Prostate gland (tissue), 2 donors: ENCODE measurements around the gene RNF157.

Source experiments
- POLR2A ChIP-seq: fragments of 450-650 bp; IDR thresholded peaks from one replicate; pipeline ENCODE4 v1.6.1; 2016; ENCODE audit warnings: antibody characterized with exemption, mild to moderate bottlenecking
- POLR2AphosphoS5 ChIP-seq: sonication (generic); formaldehyde crosslinking; IDR thresholded peaks from one replicate; pipeline ENCODE4 v1.6.1; 2017; ENCODE audit warnings: antibody characterized with exemption
- TF ChIP-seq, protein P1 (sequence below), 4 experiments: fragments of 200-600 bp in 2 of 4; fragments of 450-650 bp in 2 of 4; sonication (generic) in 2 of 4; IDR thresholded peaks; 1 replicate in 3 of 4; 2 replicates in 1 of 4; pipeline ENCODE4 v1.5.1; 2016 to 2019; ENCODE audit warnings: antibody characterized with exemption in 4 of 4, mild to moderate bottlenecking in 2 of 4, moderate library complexity in 2 of 4

DNA sequence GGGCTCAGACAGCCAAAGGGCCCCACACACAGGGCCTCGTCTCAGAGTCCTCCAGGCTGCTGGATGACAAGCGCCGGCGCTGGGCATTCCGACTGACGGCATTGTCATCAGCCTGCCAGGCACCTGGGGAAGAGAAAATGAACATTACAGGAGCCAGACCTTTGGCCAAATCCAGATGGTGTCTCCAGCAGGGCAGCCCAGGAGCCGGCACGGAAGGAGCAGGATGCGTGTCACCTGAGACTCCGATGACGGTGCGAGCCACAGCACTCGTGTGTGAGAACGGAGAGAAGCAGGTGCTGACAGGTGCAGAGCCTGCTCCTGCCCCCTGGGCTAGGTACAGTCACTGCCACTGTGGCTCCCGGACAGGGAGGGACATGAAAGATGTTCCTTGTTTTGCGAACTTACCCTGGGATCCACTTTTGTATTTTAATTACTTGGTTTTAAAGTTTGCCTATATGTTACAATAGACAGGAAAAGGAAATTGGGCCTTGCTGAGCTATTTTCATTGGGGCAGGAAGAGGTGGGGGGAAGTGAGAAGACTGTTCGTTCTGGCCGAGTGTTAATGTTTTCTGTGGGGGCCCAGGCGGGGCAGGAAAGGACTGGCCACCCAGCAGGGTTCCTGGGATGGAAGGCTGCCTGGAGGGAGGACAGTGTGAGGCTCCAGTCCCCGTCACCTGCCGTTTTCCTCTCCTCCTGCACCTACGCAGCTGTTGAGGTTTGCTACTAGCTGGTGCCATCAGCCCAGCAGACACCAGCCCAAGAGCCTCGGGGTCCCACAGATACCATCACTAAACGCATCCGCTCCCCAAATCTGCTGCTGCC is 94.9 kb downstream of the RNF157 start:
- TF ChIP-seq, protein P1, sequence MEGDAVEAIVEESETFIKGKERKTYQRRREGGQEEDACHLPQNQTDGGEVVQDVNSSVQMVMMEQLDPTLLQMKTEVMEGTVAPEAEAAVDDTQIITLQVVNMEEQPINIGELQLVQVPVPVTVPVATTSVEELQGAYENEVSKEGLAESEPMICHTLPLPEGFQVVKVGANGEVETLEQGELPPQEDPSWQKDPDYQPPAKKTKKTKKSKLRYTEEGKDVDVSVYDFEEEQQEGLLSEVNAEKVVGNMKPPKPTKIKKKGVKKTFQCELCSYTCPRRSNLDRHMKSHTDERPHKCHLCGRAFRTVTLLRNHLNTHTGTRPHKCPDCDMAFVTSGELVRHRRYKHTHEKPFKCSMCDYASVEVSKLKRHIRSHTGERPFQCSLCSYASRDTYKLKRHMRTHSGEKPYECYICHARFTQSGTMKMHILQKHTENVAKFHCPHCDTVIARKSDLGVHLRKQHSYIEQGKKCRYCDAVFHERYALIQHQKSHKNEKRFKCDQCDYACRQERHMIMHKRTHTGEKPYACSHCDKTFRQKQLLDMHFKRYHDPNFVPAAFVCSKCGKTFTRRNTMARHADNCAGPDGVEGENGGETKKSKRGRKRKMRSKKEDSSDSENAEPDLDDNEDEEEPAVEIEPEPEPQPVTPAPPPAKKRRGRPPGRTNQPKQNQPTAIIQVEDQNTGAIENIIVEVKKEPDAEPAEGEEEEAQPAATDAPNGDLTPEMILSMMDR (IDR thresholded peaks at IDR 0.05), result no peak
- TF ChIP-seq POLR2AphosphoS5 (no peak), POLR2A (no peak)
